Sigmoid colon (tissue), 7 donors: ENCODE results near the gene XPO1. TPM values are rescaled to one million over a fixed set of nuclear protein-coding genes. Genes with fewer than 3 reads are reported as not detected.

ENCODE experiments used
- DNase-seq: peaks from one replicate; pipeline ENCODE4 v3.0.0-alpha.2; 2019
- H3K27ac ChIP-seq, 4 donors: fragments of 200-600 bp; sonication (generic); one replicate each; pipeline ENCODE4 v1.5.1; 2016 to 2019; ENCODE audit warnings: mild to moderate bottlenecking in 1 of 4
- H3K27me3 ChIP-seq, 3 donors: fragments of 200-600 bp; sonication (generic); one replicate each; pipeline ENCODE4 v1.5.1; 2019; ENCODE audit warnings: mild to moderate bottlenecking in 1 of 3
- H3K36me3 ChIP-seq, 4 donors: fragments of 200-600 bp; sonication (generic); one replicate each; pipeline ENCODE4 v1.5.1; 2016 to 2019
- H3K4me1 ChIP-seq, 4 donors: fragments of 200-600 bp; sonication (generic); one replicate each; pipeline ENCODE4 v1.5.1; 2017 to 2019
- H3K4me3 ChIP-seq, 4 donors: fragments of 200-600 bp; sonication (generic); one replicate each; pipeline ENCODE4 v1.5.1; 2017 to 2019; ENCODE audit warnings: mild to moderate bottlenecking in 2 of 4, moderate library complexity in 1 of 4
- H3K9me3 ChIP-seq, 4 donors: fragments of 200-600 bp in 3 of 4; sonication (generic) in 3 of 4; one replicate each; pipeline versions ENCODE4 v1.5.1 to v1.6.1; 2013 to 2019
- CTCF ChIP-seq, 4 experiments: fragments of 450-650 bp in 3 of 4; fragments of 200-600 bp in 1 of 4; IDR thresholded peaks; one replicate each; pipeline ENCODE4 v1.5.1; 2016 to 2019; ENCODE audit warnings: antibody characterized with exemption in 4 of 4, mild to moderate bottlenecking in 3 of 4, moderate library complexity in 2 of 4
- EP300 ChIP-seq, 4 donors: sonication (generic); formaldehyde crosslinking; IDR thresholded peaks; one replicate each; pipeline ENCODE4 v1.6.1; 2017; ENCODE audit warnings: antibody characterized with exemption in 4 of 4
- POLR2A ChIP-seq, 2 donors: fragments of 450-650 bp; IDR thresholded peaks; one replicate each; pipeline ENCODE4 v1.6.1; 2016; ENCODE audit warnings: antibody characterized with exemption in 2 of 2, mild to moderate bottlenecking in 2 of 2, moderate library complexity in 2 of 2
- POLR2AphosphoS5 ChIP-seq, 4 donors: sonication (generic); formaldehyde crosslinking; IDR thresholded peaks; one replicate each; pipeline ENCODE4 v1.6.1; 2017; ENCODE audit warnings: antibody characterized with exemption in 4 of 4
- WGBS, 2 donors: extraction: QIAGEN DNeasy Blood & Tissue Kit; methylation state at CpG; one replicate each; pipeline ENCODE4 v1.1.7; 2013; 5-methylcytosine and 5-hydroxymethylcytosine counted together
- intact Hi-C: fragments of 100-400 bp; cut with DNase I; formaldehyde crosslinking; loops from one replicate; pipeline ENCODE4 v1.15.1; 2023
- polyA plus RNA-seq, 3 donors: library from polyadenylated mRNA; stranded (reverse); fragments of 200-250 nt; gene quantifications; one replicate each; pipeline ENCODE4 v1.2.3, GENCODE V29; 2013
- total RNA-seq, 4 donors: library from RNA; depleted of rRNA; stranded (reverse); fragments of >200 nt; gene quantifications; one replicate each; pipeline ENCODE4 v1.1.0, GENCODE V29; 2016
- donor health status: healthy with polysubstance abuse.
- donor health status: Bipolar disorder and iron deficiency.
- donor health status: healthy.

XPO1 gene
- total and polyA plus RNA-seq, 7 donors, result 23.4 to 460 (median 90.6) TPM

GRCh38 chr2:61438670-61439069 is 99.5 kb downstream of the XPO1 start:
- no peak for DNase-seq
- TF ChIP-seq POLR2AphosphoS5 (IDR thresholded peaks at IDR 0.05) (no peak), POLR2A (IDR thresholded peaks at IDR 0.05) (no peak), EP300 (IDR thresholded peaks at IDR 0.05) (no peak), CTCF (IDR thresholded peaks at IDR 0.05) (no peak)
- Histone ChIP-seq H3K4me3 (no peak overlapping the region), H3K27me3 (no peaks in the 10 kb centered on the region), H3K9me3 (peaks cover 0 to 5% (median 1%) of the 10 kb centered on the region in 4 donors), H3K36me3 (no peaks in the 10 kb centered on the region), H3K27ac (no peak overlapping the region), H3K4me1 (peaks cover 0 to 49% (median 26%) of the 10 kb centered on the region in 4 donors)
- intact Hi-C loops, result no loop called here

GRCh38 chr2:61437170-61437569 is 101.0 kb downstream of the XPO1 start:
- no peak for TF ChIP-seq CTCF (IDR thresholded peaks at IDR 0.05)
- no peak for TF ChIP-seq EP300 (IDR thresholded peaks at IDR 0.05)
- no peak for TF ChIP-seq POLR2AphosphoS5 (IDR thresholded peaks at IDR 0.05)
- no peak for TF ChIP-seq POLR2A (IDR thresholded peaks at IDR 0.05)
- intact Hi-C loops, result no loop called here
- no peak overlapping the region for H3K4me3 ChIP-seq
- H3K27me3 ChIP-seq, result no peaks in the 10 kb centered on the region
- DNase-seq, result no peak
- WGBS, 2 donors, result 59 to 86% methylated on average over 4 of the region's 4 CpGs
- peaks cover 0 to 5% (median 1%) of the 10 kb centered on the region in 4 donors for H3K9me3 ChIP-seq
- peaks cover 0 to 58% (median 36%) of the 10 kb centered on the region in 4 donors for H3K4me1 ChIP-seq
- H3K27ac ChIP-seq, result no peak overlapping the region
- H3K36me3 ChIP-seq, result no peaks in the 10 kb centered on the region

GRCh38 chr2:61436092-61436491 is 102.1 kb downstream of the XPO1 start:
- Histone ChIP-seq H3K9me3 (peaks cover 0 to 5% (median 1%) of the 10 kb centered on the region in 4 donors), H3K36me3 (no peaks in the 10 kb centered on the region), H3K4me1 (peaks cover 0 to 50% (median 29%) of the 10 kb centered on the region in 4 donors), H3K27ac (no peak overlapping the region), H3K27me3 (no peaks in the 10 kb centered on the region), H3K4me3 (no peak overlapping the region)
- TF ChIP-seq POLR2AphosphoS5 (IDR thresholded peaks at IDR 0.05) (no peak), POLR2A (IDR thresholded peaks at IDR 0.05) (no peak), EP300 (IDR thresholded peaks at IDR 0.05) (no peak), CTCF (IDR thresholded peaks at IDR 0.05) (no peak)
- DNase-seq, result no peak
- WGBS, 2 donors, result 20 to 54% methylated on average over 2 of the region's 2 CpGs
- intact Hi-C loops, result no loop called here

GRCh38 chr2:61435291-61435690 is 102.9 kb downstream of the XPO1 start:
- Histone ChIP-seq H3K4me1 (peaks cover 0 to 43% (median 27%) of the 10 kb centered on the region in 4 donors), H3K27ac (no peak overlapping the region), H3K9me3 (peaks cover 0 to 5% (median 1%) of the 10 kb centered on the region in 4 donors), H3K4me3 (no peak overlapping the region), H3K36me3 (no peaks in the 10 kb centered on the region), H3K27me3 (no peaks in the 10 kb centered on the region)
- WGBS, 2 donors, result 72 to 94% methylated on average over 1 of the region's 1 CpG
- TF ChIP-seq POLR2AphosphoS5 (IDR thresholded peaks at IDR 0.05) (no peak), CTCF (IDR thresholded peaks at IDR 0.05) (no peak), EP300 (IDR thresholded peaks at IDR 0.05) (no peak), POLR2A (IDR thresholded peaks at IDR 0.05) (no peak)
- DNase-seq, result no peak
- intact Hi-C loops, result no loop called here

- H3K4me1 ChIP-seq, result peaks cover 0 to 33% (median 19%) of the 10 kb centered on the region in 4 donors
- peaks cover 0 to 5% (median 1%) of the 10 kb centered on the region in 4 donors for H3K9me3 ChIP-seq
- no peak for DNase-seq
- no peak overlapping the region for H3K27ac ChIP-seq
- intact Hi-C loops, result no loop called here
- TF ChIP-seq CTCF (IDR thresholded peaks at IDR 0.05) (no peak), POLR2AphosphoS5 (IDR thresholded peaks at IDR 0.05) (no peak), EP300 (IDR thresholded peaks at IDR 0.05) (no peak), POLR2A (IDR thresholded peaks at IDR 0.05) (no peak)
- no peak overlapping the region for H3K4me3 ChIP-seq
- H3K36me3 ChIP-seq, result no peaks in the 10 kb centered on the region
- no peaks in the 10 kb centered on the region for H3K27me3 ChIP-seq
Measured at GRCh38 chr2:61434314-61434713, 103.8 kb downstream of the XPO1 start.
